NCI-H2107 (cell line): Measurements from ENCODE around the gene BOLA3.
"Not testable (repeated sequence)": the region's sequence is repeated elsewhere in the genome, so short reads cannot be mapped to it uniquely, and the experiment has no call there.

Experiments
- DNase-seq: peaks from one replicate; lab custom pipeline; 2025; lab: John Stamatoyannopoulos, UW

Gene BOLA3

GRCh38 chr2:74148457-74149246 lies 940 bp upstream of the BOLA3 start:
- DNase-seq = no peak

- DNase-seq = no peak
Observed at GRCh38 chr2:74146929-74147726, 584 bp downstream of the BOLA3 start.

- no peak for DNase-seq
Observed at GRCh38 chr2:74142340-74142739, 5.4 kb downstream of the BOLA3 start.

- no peak for DNase-seq
Observed at GRCh38 chr2:74138600-74139323, 8.9 kb downstream of the BOLA3 start.

- no peak for DNase-seq
Observed at GRCh38 chr2:74137651-74138599, 9.8 kb downstream of the BOLA3 start.

- no peak for DNase-seq
Observed at GRCh38 chr2:74131901-74132300, 15.8 kb downstream of the BOLA3 start.

GRCh38 chr2:74130211-74130995 lies 17.3 kb downstream of the BOLA3 start:
- no peak for DNase-seq

GRCh38 chr2:74128206-74128605 lies 19.5 kb downstream of the BOLA3 start:
- no peak for DNase-seq

GRCh38 chr2:74123955-74124354 lies 23.8 kb downstream of the BOLA3 start:
- not testable (repeated sequence) for DNase-seq

GRCh38 chr2:74121846-74122245 lies 25.9 kb downstream of the BOLA3 start:
- not testable (repeated sequence) for DNase-seq

GRCh38 chr2:74119912-74120825 lies 27.5 kb downstream of the BOLA3 start:
- peak; percentile 47 for DNase-seq

GRCh38 chr2:74119339-74119738 lies 28.4 kb downstream of the BOLA3 start:
- DNase-seq = no peak

- no peak for DNase-seq
Observed at GRCh38 chr2:74111380-74111779, 36.3 kb downstream of the BOLA3 start.

GRCh38 chr2:74110537-74110936 lies 37.2 kb downstream of the BOLA3 start:
- DNase-seq = no peak

GRCh38 chr2:74109551-74109950 lies 38.2 kb downstream of the BOLA3 start:
- DNase-seq = no peak

GRCh38 chr2:74107071-74107470 lies 40.6 kb downstream of the BOLA3 start:
- no peak for DNase-seq

GRCh38 chr2:74105413-74105812 lies 42.3 kb downstream of the BOLA3 start:
- no peak for DNase-seq

GRCh38 chr2:74104839-74105238 lies 42.9 kb downstream of the BOLA3 start:
- no peak for DNase-seq

GRCh38 chr2:74103763-74104162 lies 43.9 kb downstream of the BOLA3 start:
- DNase-seq = no peak

- DNase-seq = no peak
Observed at GRCh38 chr2:74102516-74102915, 45.2 kb downstream of the BOLA3 start.
